Activated CD4-positive, CD25-positive, alpha-beta regulatory T cell treated with anti-CD3 and anti-CD28 coated beads, Interleukin-2, amount 50 U/mL, for 16 hours (primary cell): ENCODE results near the gene FGF5.
"Not testable (repeated sequence)": the region's sequence is repeated elsewhere in the genome, so short reads cannot be mapped to it uniquely, and the experiment has no call there.

ENCODE experiments used
- DNase-seq: peaks from one replicate; pipeline ENCODE4 v3.0.0-alpha.2; 2020; ENCODE audit warnings: low read depth, low spot score

Gene FGF5

GRCh38 chr4:80294206-80294605 lies 27.7 kb downstream of the FGF5 start:
- no peak for DNase-seq

GRCh38 chr4:80295336-80295735 lies 28.9 kb downstream of the FGF5 start:
- no peak for DNase-seq

GRCh38 chr4:80295826-80296225 lies 29.4 kb downstream of the FGF5 start:
- no peak for DNase-seq

- DNase-seq = no peak
These were observed 35.4 kb downstream of the FGF5 start for GRCh38 chr4:80301884-80302283.

- no peak for DNase-seq
These were observed 36.3 kb downstream of the FGF5 start for GRCh38 chr4:80302616-80303223.

GRCh38 chr4:80305466-80305865 lies 39.0 kb downstream of the FGF5 start:
- DNase-seq = no peak

GRCh38 chr4:80306260-80306659 lies 39.8 kb downstream of the FGF5 start:
- DNase-seq = no peak

GRCh38 chr4:80307183-80307735 lies 40.8 kb downstream of the FGF5 start:
- no peak for DNase-seq

- DNase-seq = no peak
These were observed 41.5 kb downstream of the FGF5 start for GRCh38 chr4:80307774-80308465.

GRCh38 chr4:80308466-80308822 lies 42.0 kb downstream of the FGF5 start:
- no peak for DNase-seq

GRCh38 chr4:80309294-80310004 lies 43.0 kb downstream of the FGF5 start:
- DNase-seq = no peak

GRCh38 chr4:80311130-80311529 lies 44.7 kb downstream of the FGF5 start:
- no peak for DNase-seq

- no peak for DNase-seq
These were observed 45.7 kb downstream of the FGF5 start for GRCh38 chr4:80312124-80312523.

GRCh38 chr4:80313627-80314026 lies 47.2 kb downstream of the FGF5 start:
- DNase-seq = no peak

- not testable (repeated sequence) for DNase-seq
These were observed 49.4 kb downstream of the FGF5 start for GRCh38 chr4:80315848-80316247.

GRCh38 chr4:80321341-80321740 lies 54.9 kb downstream of the FGF5 start:
- no peak for DNase-seq

GRCh38 chr4:80321776-80322175 lies 55.3 kb downstream of the FGF5 start:
- DNase-seq = no peak

- DNase-seq = no peak
These were observed 56.3 kb downstream of the FGF5 start for GRCh38 chr4:80322716-80323115.

- DNase-seq = no peak
These were observed 57.7 kb downstream of the FGF5 start for GRCh38 chr4:80324171-80324570.

- no peak for DNase-seq
These were observed 65.2 kb downstream of the FGF5 start for GRCh38 chr4:80331693-80332092.

- no peak for DNase-seq
These were observed 66.7 kb downstream of the FGF5 start for GRCh38 chr4:80333121-80333520.

GRCh38 chr4:80334568-80334967 lies 68.1 kb downstream of the FGF5 start:
- DNase-seq = no peak

GRCh38 chr4:80335226-80335553 lies 68.7 kb downstream of the FGF5 start:
- DNase-seq = no peak
